Activated naive CD8-positive, alpha-beta T cell treated with anti-CD3 and anti-CD28 coated beads, Interleukin-2, amount 50 U/mL, for 24 hours (primary cell): ENCODE results near the gene TMEM183A.

Source experiments
- ATAC-seq: fragments of 150-1000 bp; cut with Tn5 transposase; one replicate; pipeline ENCODE4 v1.10.0; 2021
- DNase-seq: peaks from one replicate; pipeline ENCODE4 v3.0.0; 2021
- H3K27ac Mint-ChIP-seq: one replicate; pipeline ENCODE4 v1.8.0; 2021; ENCODE audit warnings: mild to moderate bottlenecking, mixed read lengths
- H3K27me3 Mint-ChIP-seq: one replicate; pipeline ENCODE4 v1.8.0; 2021; ENCODE audit warnings: mixed read lengths
- H3K36me3 Mint-ChIP-seq: one replicate; pipeline ENCODE4 v1.8.0; 2021; ENCODE audit warnings: low read depth, mixed read lengths
- H3K4me1 Mint-ChIP-seq: one replicate; pipeline ENCODE4 v1.8.0; 2021; ENCODE audit warnings: mixed read lengths
- H3K4me3 Mint-ChIP-seq: one replicate; pipeline ENCODE4 v1.8.0; 2021; ENCODE audit warnings: mild to moderate bottlenecking, moderate library complexity, mixed read lengths
- H3K9me3 Mint-ChIP-seq: one replicate; pipeline ENCODE4 v1.8.0; 2021; ENCODE audit warnings: mixed read lengths

TMEM183A gene

GRCh38 chr1:203006948-203007871, at the start of gene TMEM183A:
TMEM183A (plus strand) TSS chr1:203007374; CDS start chr1:203007466, 92 bp downstream.
- Mint-ChIP-seq H3K4me3 (peak within 1 kb of the TSS; percentile 97), H3K9me3 (no peaks in the 10 kb centered on the region), H3K27me3 (peaks cover 1% of the 10 kb centered on the region), H3K27ac (peak within 1 kb of the TSS; percentile 98), H3K4me1 (peaks cover 34% of the 10 kb centered on the region), H3K36me3 (peaks cover 21% of the 10 kb centered on the region)
- ATAC-seq, result peak; percentile 96
- DNase-seq, result peak; percentile 93

- Mint-ChIP-seq H3K27me3 (no peaks in the 10 kb centered on the region), H3K36me3 (peaks cover 4% of the 10 kb centered on the region), H3K4me3 (peak within 1 kb of the TSS; percentile 85), H3K9me3 (no peaks in the 10 kb centered on the region), H3K27ac (peak within 1 kb of the TSS; percentile 66), H3K4me1 (peaks cover 41% of the 10 kb centered on the region)
- DNase-seq (peak; percentile 94), ATAC-seq (peak; percentile 99)
Observed at GRCh38 chr1:202957733-202958543, 49.2 kb upstream of the TMEM183A start, which contains the start of gene ADIPOR1. ADIPOR1 (minus strand) TSS chr1:202958312; CDS start chr1:202951070, 7,242 bp downstream.

- Mint-ChIP-seq H3K27ac (peak overlapping the region; percentile 10), H3K27me3 (no peaks in the 10 kb centered on the region), H3K4me3 (peak overlapping the region; percentile 85), H3K4me1 (peaks cover 35% of the 10 kb centered on the region), H3K36me3 (peaks cover 4% of the 10 kb centered on the region), H3K9me3 (no peaks in the 10 kb centered on the region)
- DNase-seq (no peak), ATAC-seq (no peak)
Observed at GRCh38 chr1:202958544-202959275, 48.5 kb upstream of the TMEM183A start.

- Mint-ChIP-seq H3K4me3 (no peak overlapping the region), H3K9me3 (no peaks in the 10 kb centered on the region), H3K27me3 (no peaks in the 10 kb centered on the region), H3K4me1 (peaks cover 31% of the 10 kb centered on the region), H3K27ac (no peak overlapping the region), H3K36me3 (peaks cover 5% of the 10 kb centered on the region)
- DNase-seq (no peak), ATAC-seq (no peak)
Observed at GRCh38 chr1:202959276-202959620, 47.9 kb upstream of the TMEM183A start.

GRCh38 chr1:202961220-202961880, 45.8 kb upstream of the TMEM183A start:
- H3K36me3 Mint-ChIP-seq, result peaks cover 4% of the 10 kb centered on the region
- H3K4me1 Mint-ChIP-seq, result peaks cover 27% of the 10 kb centered on the region
- H3K4me3 Mint-ChIP-seq, result no peak overlapping the region
- no peaks in the 10 kb centered on the region for H3K9me3 Mint-ChIP-seq
- H3K27ac Mint-ChIP-seq, result no peak overlapping the region
- no peaks in the 10 kb centered on the region for H3K27me3 Mint-ChIP-seq
- DNase-seq, result no peak
- no peak for ATAC-seq

- peaks cover 3% of the 10 kb centered on the region for H3K36me3 Mint-ChIP-seq
- H3K4me1 Mint-ChIP-seq, result peaks cover 27% of the 10 kb centered on the region
- no peaks in the 10 kb centered on the region for H3K9me3 Mint-ChIP-seq
- H3K27me3 Mint-ChIP-seq, result no peaks in the 10 kb centered on the region
- DNase-seq (no peak), ATAC-seq (no peak)
- peak overlapping the region; percentile 28 for H3K27ac Mint-ChIP-seq
- no peak overlapping the region for H3K4me3 Mint-ChIP-seq
Observed at GRCh38 chr1:202964791-202965410, 42.3 kb upstream of the TMEM183A start.

- DNase-seq, result no peak
- Mint-ChIP-seq H3K9me3 (no peaks in the 10 kb centered on the region), H3K4me1 (peaks cover 27% of the 10 kb centered on the region), H3K27ac (no peak overlapping the region), H3K27me3 (no peaks in the 10 kb centered on the region), H3K4me3 (peak overlapping the region; percentile 81), H3K36me3 (peaks cover 3% of the 10 kb centered on the region)
- ATAC-seq, result no peak
Observed at GRCh38 chr1:202965422-202965821, 41.8 kb upstream of the TMEM183A start.

GRCh38 chr1:202966006-202966898, 40.9 kb upstream of the TMEM183A start:
- Mint-ChIP-seq H3K4me3 (peak overlapping the region; percentile 81), H3K27me3 (no peaks in the 10 kb centered on the region), H3K27ac (peak overlapping the region; percentile 73), H3K9me3 (no peaks in the 10 kb centered on the region), H3K36me3 (peaks cover 3% of the 10 kb centered on the region), H3K4me1 (peaks cover 27% of the 10 kb centered on the region)
- DNase-seq (no peak), ATAC-seq (no peak)

- ATAC-seq (peak; percentile 3), DNase-seq (peak; percentile 15)
- Mint-ChIP-seq H3K27me3 (no peaks in the 10 kb centered on the region), H3K36me3 (peaks cover 3% of the 10 kb centered on the region), H3K9me3 (no peaks in the 10 kb centered on the region), H3K27ac (peak overlapping the region; percentile 75), H3K4me1 (peaks cover 27% of the 10 kb centered on the region), H3K4me3 (peak overlapping the region; percentile 84)
Observed at GRCh38 chr1:202967684-202968281, 39.4 kb upstream of the TMEM183A start.

GRCh38 chr1:202968351-202968750, 38.8 kb upstream of the TMEM183A start:
- H3K27ac Mint-ChIP-seq, result no peak overlapping the region
- H3K9me3 Mint-ChIP-seq, result no peaks in the 10 kb centered on the region
- H3K36me3 Mint-ChIP-seq, result peaks cover 3% of the 10 kb centered on the region
- no peaks in the 10 kb centered on the region for H3K27me3 Mint-ChIP-seq
- ATAC-seq (no peak), DNase-seq (no peak)
- peaks cover 27% of the 10 kb centered on the region for H3K4me1 Mint-ChIP-seq
- H3K4me3 Mint-ChIP-seq, result peak overlapping the region; percentile 84

GRCh38 chr1:202968895-202969295, 38.3 kb upstream of the TMEM183A start:
- ATAC-seq, result peak; percentile 69

GRCh38 chr1:202972046-202972445, 35.1 kb upstream of the TMEM183A start:
- H3K4me3 Mint-ChIP-seq, result no peak overlapping the region

More at GRCh38 chr1:202968895-202969295, 38.3 kb upstream of the TMEM183A start:
- H3K4me1 Mint-ChIP-seq, result peaks cover 27% of the 10 kb centered on the region
- no peaks in the 10 kb centered on the region for H3K27me3 Mint-ChIP-seq
- peak overlapping the region; percentile 46 for H3K4me3 Mint-ChIP-seq
- DNase-seq, result peak; percentile 25
- peak overlapping the region; percentile 57 for H3K27ac Mint-ChIP-seq
- H3K36me3 Mint-ChIP-seq, result peaks cover 3% of the 10 kb centered on the region
- no peaks in the 10 kb centered on the region for H3K9me3 Mint-ChIP-seq

More at GRCh38 chr1:202972046-202972445, 35.1 kb upstream of the TMEM183A start:
- Mint-ChIP-seq H3K36me3 (no peaks in the 10 kb centered on the region), H3K9me3 (no peaks in the 10 kb centered on the region), H3K4me1 (peaks cover 18% of the 10 kb centered on the region), H3K27ac (no peak overlapping the region), H3K27me3 (peaks cover 3% of the 10 kb centered on the region)
- DNase-seq (no peak), ATAC-seq (no peak)
